Activated T-cell treated with anti-CD3 and anti-CD28 coated beads, Interleukin-2, amount 50 U/mL, for 4 hours (primary cell): ENCODE results near the gene NRIP1. TPM values are rescaled to one million over a fixed set of nuclear protein-coding genes. Genes with fewer than 3 reads are reported as not detected.
"Not testable (repeated sequence)": the region's sequence is repeated elsewhere in the genome, so short reads cannot be mapped to it uniquely, and the experiment has no call there.

Experiments used
- ATAC-seq, 2 donors: fragments of 200-7000 bp; cut with Tn5 transposase; one replicate each; pipeline ENCODE4 v1.10.0; 2021
- DNase-seq: peaks from one replicate; pipeline ENCODE4 v3.0.0-alpha.2; 2020
- H3K27me3 Mint-ChIP-seq: one replicate; pipeline ENCODE4 v1.8.0; 2021; ENCODE audit warnings: low read depth, mixed read lengths
- H3K36me3 Mint-ChIP-seq: one replicate; pipeline ENCODE4 v1.8.0; 2022; ENCODE audit warnings: mixed read lengths; ENCODE audit not compliant: insufficient read depth
- H3K4me1 Mint-ChIP-seq: one replicate; pipeline ENCODE4 v1.8.0; 2021; ENCODE audit warnings: low read depth, mixed read lengths
- H3K4me3 Mint-ChIP-seq: one replicate; pipeline ENCODE4 v1.8.0; 2021; ENCODE audit warnings: mild to moderate bottlenecking, moderate library complexity, mixed read lengths
- H3K9me3 Mint-ChIP-seq: one replicate; pipeline ENCODE4 v1.8.0; 2021; ENCODE audit warnings: mixed read lengths
- total RNA-seq, 3 donors: library from RNA; stranded (reverse); gene quantifications; one replicate each; pipeline ENCODE4 v1.2.1, GENCODE V29; 2021

Gene NRIP1
- total RNA-seq, 3 donors from 2014 or later: 26.3 to 27.3 (median 27.1) TPM

GRCh38 chr21:14943616-14944015 is 121.2 kb downstream of the NRIP1 start:
- DNase-seq (no peak), ATAC-seq (no peak)
- Mint-ChIP-seq H3K9me3 (peaks cover 5% of the 10 kb centered on the region), H3K36me3 (no peaks in the 10 kb centered on the region), H3K4me1 (no peaks in the 10 kb centered on the region), H3K4me3 (no peak overlapping the region), H3K27me3 (peaks cover 3% of the 10 kb centered on the region)

- peaks cover 3% of the 10 kb centered on the region for H3K27me3 Mint-ChIP-seq
- no peaks in the 10 kb centered on the region for H3K36me3 Mint-ChIP-seq
- no peak for DNase-seq
- H3K4me1 Mint-ChIP-seq: no peaks in the 10 kb centered on the region
- no peak for ATAC-seq
- no peak overlapping the region for H3K4me3 Mint-ChIP-seq
- H3K9me3 Mint-ChIP-seq: peaks cover 10% of the 10 kb centered on the region
These were observed 121.9 kb downstream of the NRIP1 start for GRCh38 chr21:14942801-14943490.

- H3K9me3 Mint-ChIP-seq, H3K36me3 Mint-ChIP-seq, ATAC-seq, H3K4me3 Mint-ChIP-seq, H3K27me3 Mint-ChIP-seq, H3K4me1 Mint-ChIP-seq, DNase-seq: not testable (repeated sequence)
These were observed 137.5 kb downstream of the NRIP1 start for GRCh38 chr21:14927324-14927723.

GRCh38 chr21:14926186-14926585 is 138.6 kb downstream of the NRIP1 start:
- H3K4me3 Mint-ChIP-seq: no peak overlapping the region
- H3K27me3 Mint-ChIP-seq: peaks cover 5% of the 10 kb centered on the region
- H3K36me3 Mint-ChIP-seq: no peaks in the 10 kb centered on the region
- no peak for DNase-seq
- no peaks in the 10 kb centered on the region for H3K4me1 Mint-ChIP-seq
- no peak for ATAC-seq
- H3K9me3 Mint-ChIP-seq: no peaks in the 10 kb centered on the region

GRCh38 chr21:14923468-14923867 is 141.3 kb downstream of the NRIP1 start:
- Mint-ChIP-seq H3K27me3 (peaks cover 5% of the 10 kb centered on the region), H3K4me1 (no peaks in the 10 kb centered on the region), H3K36me3 (no peaks in the 10 kb centered on the region), H3K9me3 (no peaks in the 10 kb centered on the region), H3K4me3 (no peak overlapping the region)
- DNase-seq: no peak
- no peak for ATAC-seq

GRCh38 chr21:14922980-14923379 is 141.8 kb downstream of the NRIP1 start:
- Mint-ChIP-seq H3K36me3 (no peaks in the 10 kb centered on the region), H3K9me3 (no peaks in the 10 kb centered on the region), H3K4me1 (no peaks in the 10 kb centered on the region), H3K27me3 (peaks cover 5% of the 10 kb centered on the region), H3K4me3 (no peak overlapping the region)
- no peak for ATAC-seq
- no peak for DNase-seq

- Mint-ChIP-seq H3K36me3 (no peaks in the 10 kb centered on the region), H3K27me3 (peaks cover 2% of the 10 kb centered on the region), H3K4me3 (no peak overlapping the region), H3K4me1 (no peaks in the 10 kb centered on the region), H3K9me3 (no peaks in the 10 kb centered on the region)
- ATAC-seq (no peak), DNase-seq (no peak)
These were observed 146.3 kb downstream of the NRIP1 start for GRCh38 chr21:14918527-14918926.

- no peaks in the 10 kb centered on the region for H3K9me3 Mint-ChIP-seq
- no peaks in the 10 kb centered on the region for H3K27me3 Mint-ChIP-seq
- no peaks in the 10 kb centered on the region for H3K36me3 Mint-ChIP-seq
- DNase-seq (no peak), ATAC-seq (no peak)
- no peak overlapping the region for H3K4me3 Mint-ChIP-seq
- no peaks in the 10 kb centered on the region for H3K4me1 Mint-ChIP-seq
These were observed 147.0 kb downstream of the NRIP1 start for GRCh38 chr21:14917762-14918161.

GRCh38 chr21:14916676-14917141 is 148.1 kb downstream of the NRIP1 start:
- Mint-ChIP-seq H3K4me3 (no peak overlapping the region), H3K4me1 (no peaks in the 10 kb centered on the region), H3K27me3 (no peaks in the 10 kb centered on the region), H3K36me3 (no peaks in the 10 kb centered on the region), H3K9me3 (no peaks in the 10 kb centered on the region)
- DNase-seq (no peak), ATAC-seq (no peak)

- no peak for DNase-seq
- no peaks in the 10 kb centered on the region for H3K36me3 Mint-ChIP-seq
- no peaks in the 10 kb centered on the region for H3K4me1 Mint-ChIP-seq
- H3K4me3 Mint-ChIP-seq: no peak overlapping the region
- ATAC-seq: no peak
- H3K27me3 Mint-ChIP-seq: peaks cover 7% of the 10 kb centered on the region
- H3K9me3 Mint-ChIP-seq: no peaks in the 10 kb centered on the region
These were observed 151.2 kb downstream of the NRIP1 start for GRCh38 chr21:14913638-14914037.

GRCh38 chr21:14911351-14911750 is 153.4 kb downstream of the NRIP1 start:
- peaks cover 7% of the 10 kb centered on the region for H3K27me3 Mint-ChIP-seq
- DNase-seq (no peak), ATAC-seq (no peak)
- H3K36me3 Mint-ChIP-seq: no peaks in the 10 kb centered on the region
- H3K4me3 Mint-ChIP-seq: no peak overlapping the region
- H3K9me3 Mint-ChIP-seq: no peaks in the 10 kb centered on the region
- no peaks in the 10 kb centered on the region for H3K4me1 Mint-ChIP-seq
